Spleen (tissue), 7 donors: ENCODE data around the gene LCN2.
"Not testable (repeated sequence)": the region's sequence is repeated elsewhere in the genome, so short reads cannot be mapped to it uniquely, and the experiment has no call there.

ENCODE experiments used
- POLR2AphosphoS5 ChIP-seq, 3 donors: sonication (generic); formaldehyde crosslinking; IDR thresholded peaks; one replicate each; pipeline ENCODE4 v1.5.1; 2017; ENCODE audit warnings: antibody characterized with exemption in 3 of 3
- TF ChIP-seq, protein P1 (sequence below), 11 experiments: fragments of 200-600 bp in 7 of 11; fragments of 450-650 bp in 4 of 11; sonication (generic) in 4 of 11; IDR thresholded peaks in 8 of 11; conservative IDR thresholded peaks in 3 of 11; 1 replicate in 7 of 11; 2 replicates in 4 of 11; pipeline versions ENCODE4 v1.4.0 to v1.8.0; 2016 to 2021; ENCODE audit warnings: antibody characterized with exemption in 11 of 11, inconsistent platforms in 4 of 11, mild to moderate bottlenecking in 1 of 11
- donor health status: DM: no; HTN: no; CAD: no; lungs with moderate emphysema.
- donor health status: DM: no; HTN: no; CAD: no.
- donor health status: DM: no; HTN: no; CAD: no.

DNA sequence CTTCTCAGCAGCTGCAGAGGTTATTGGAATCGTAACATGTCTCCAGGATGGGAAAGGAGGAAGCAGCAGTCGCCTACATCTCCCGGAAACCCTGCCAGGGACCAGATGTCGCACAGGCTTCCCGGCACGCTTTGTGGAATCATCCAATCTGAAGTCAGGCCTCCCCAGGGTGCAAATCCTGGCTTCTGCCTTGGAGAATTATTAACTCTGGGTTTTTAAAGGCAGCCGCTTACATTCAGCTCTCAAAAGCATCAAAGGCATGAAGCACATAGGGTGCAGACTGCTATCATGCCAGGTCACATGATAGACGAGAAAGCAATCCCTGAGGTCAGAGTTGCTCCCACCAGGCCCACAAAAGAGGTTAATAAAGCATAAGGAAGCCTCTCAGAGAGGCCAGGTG, 17.1 kb upstream of the LCN2 start:
- TF ChIP-seq, protein P1, sequence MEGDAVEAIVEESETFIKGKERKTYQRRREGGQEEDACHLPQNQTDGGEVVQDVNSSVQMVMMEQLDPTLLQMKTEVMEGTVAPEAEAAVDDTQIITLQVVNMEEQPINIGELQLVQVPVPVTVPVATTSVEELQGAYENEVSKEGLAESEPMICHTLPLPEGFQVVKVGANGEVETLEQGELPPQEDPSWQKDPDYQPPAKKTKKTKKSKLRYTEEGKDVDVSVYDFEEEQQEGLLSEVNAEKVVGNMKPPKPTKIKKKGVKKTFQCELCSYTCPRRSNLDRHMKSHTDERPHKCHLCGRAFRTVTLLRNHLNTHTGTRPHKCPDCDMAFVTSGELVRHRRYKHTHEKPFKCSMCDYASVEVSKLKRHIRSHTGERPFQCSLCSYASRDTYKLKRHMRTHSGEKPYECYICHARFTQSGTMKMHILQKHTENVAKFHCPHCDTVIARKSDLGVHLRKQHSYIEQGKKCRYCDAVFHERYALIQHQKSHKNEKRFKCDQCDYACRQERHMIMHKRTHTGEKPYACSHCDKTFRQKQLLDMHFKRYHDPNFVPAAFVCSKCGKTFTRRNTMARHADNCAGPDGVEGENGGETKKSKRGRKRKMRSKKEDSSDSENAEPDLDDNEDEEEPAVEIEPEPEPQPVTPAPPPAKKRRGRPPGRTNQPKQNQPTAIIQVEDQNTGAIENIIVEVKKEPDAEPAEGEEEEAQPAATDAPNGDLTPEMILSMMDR (IDR thresholded peaks at IDR 0.05 in 8 of 11, conservative IDR thresholded peaks at IDR 0.05 in 3 of 11): not testable (repeated sequence)
- not testable (repeated sequence) for TF ChIP-seq POLR2AphosphoS5 (IDR thresholded peaks at IDR 0.05)
